Testis (tissue), 2 donors: ENCODE data around the gene VDAC1.

Experiments
- POLR2A ChIP-seq: fragments of 450-650 bp; IDR thresholded peaks from one replicate; pipeline ENCODE4 v1.6.1; 2017; ENCODE audit warnings: antibody characterized with exemption, mild to moderate bottlenecking, moderate library complexity
- TF ChIP-seq, protein P1 (sequence below), 3 experiments: fragments of 450-650 bp in 2 of 3; fragments of 200-600 bp in 1 of 3; sonication (generic) in 1 of 3; IDR thresholded peaks; one replicate each; pipeline ENCODE4 v1.5.1; 2016 to 2019; ENCODE audit warnings: antibody characterized with exemption in 3 of 3, mild to moderate bottlenecking in 2 of 3, moderate library complexity in 1 of 3

DNA sequence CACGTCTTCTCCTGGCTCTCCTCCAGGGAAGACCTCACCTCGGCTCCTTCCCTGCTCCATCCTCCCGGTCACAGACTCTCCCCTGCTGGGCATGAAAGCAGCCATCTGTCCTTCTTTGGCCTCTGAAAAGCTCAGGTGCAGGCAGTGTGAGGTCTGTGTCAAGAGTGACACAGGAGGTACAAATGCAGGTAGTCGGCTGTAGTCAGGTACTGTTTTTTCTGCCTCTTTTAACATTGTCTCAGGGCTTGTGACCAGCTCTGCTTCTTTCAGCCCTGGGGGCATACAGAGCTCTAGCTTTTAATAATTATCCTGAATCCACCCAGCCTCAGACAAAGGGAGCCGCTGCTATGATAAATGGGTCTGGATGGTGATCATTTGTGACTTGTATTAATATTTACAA is 82.8 kb downstream of the VDAC1 start:
- TF ChIP-seq, protein P1, sequence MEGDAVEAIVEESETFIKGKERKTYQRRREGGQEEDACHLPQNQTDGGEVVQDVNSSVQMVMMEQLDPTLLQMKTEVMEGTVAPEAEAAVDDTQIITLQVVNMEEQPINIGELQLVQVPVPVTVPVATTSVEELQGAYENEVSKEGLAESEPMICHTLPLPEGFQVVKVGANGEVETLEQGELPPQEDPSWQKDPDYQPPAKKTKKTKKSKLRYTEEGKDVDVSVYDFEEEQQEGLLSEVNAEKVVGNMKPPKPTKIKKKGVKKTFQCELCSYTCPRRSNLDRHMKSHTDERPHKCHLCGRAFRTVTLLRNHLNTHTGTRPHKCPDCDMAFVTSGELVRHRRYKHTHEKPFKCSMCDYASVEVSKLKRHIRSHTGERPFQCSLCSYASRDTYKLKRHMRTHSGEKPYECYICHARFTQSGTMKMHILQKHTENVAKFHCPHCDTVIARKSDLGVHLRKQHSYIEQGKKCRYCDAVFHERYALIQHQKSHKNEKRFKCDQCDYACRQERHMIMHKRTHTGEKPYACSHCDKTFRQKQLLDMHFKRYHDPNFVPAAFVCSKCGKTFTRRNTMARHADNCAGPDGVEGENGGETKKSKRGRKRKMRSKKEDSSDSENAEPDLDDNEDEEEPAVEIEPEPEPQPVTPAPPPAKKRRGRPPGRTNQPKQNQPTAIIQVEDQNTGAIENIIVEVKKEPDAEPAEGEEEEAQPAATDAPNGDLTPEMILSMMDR (IDR thresholded peaks at IDR 0.05) = no peak
- TF ChIP-seq POLR2A = no peak
